Muscle of back (tissue), 11 donors: ENCODE data around the gene HIPK2. TPM values are rescaled to one million over a fixed set of nuclear protein-coding genes. Genes with fewer than 3 reads are reported as not detected.

ENCODE experiments used
- DNase-seq, 3 donors: peaks; one replicate each; pipeline versions ENCODE4 v3.0.0 to v3.0.0-alpha.2; 2013
- polyA plus RNA-seq, 10 donors: library from polyadenylated mRNA; unstranded; fragments of 120-200 nt; gene quantifications; one replicate each; pipeline ENCODE4 v1.2.1, GENCODE V29; 2013; ENCODE audit not compliant: insufficient read length in 10 of 10

The HIPK2 gene
- polyA plus RNA-seq, 10 donors: 8.2 to 13.3 (median 11.9) TPM

- no peak for DNase-seq
Measured at GRCh38 chr7:139651308-139651707, 126.5 kb downstream of the HIPK2 start.

- DNase-seq: no peak
Measured at GRCh38 chr7:139650429-139651100, 127.2 kb downstream of the HIPK2 start.

- DNase-seq: peak in 1 of 3 donors; percentile 43
Measured at GRCh38 chr7:139648941-139649425, 128.8 kb downstream of the HIPK2 start.

- no peak for DNase-seq
Measured at GRCh38 chr7:139648391-139648861, 129.4 kb downstream of the HIPK2 start.

GRCh38 chr7:139647814-139648390, 129.9 kb downstream of the HIPK2 start:
- no peak for DNase-seq

GRCh38 chr7:139647085-139647484, 130.7 kb downstream of the HIPK2 start:
- no peak for DNase-seq

GRCh38 chr7:139646566-139646965, 131.2 kb downstream of the HIPK2 start:
- no peak for DNase-seq

- peak; percentile 74 to 85 (median 78) for DNase-seq
Measured at GRCh38 chr7:139645572-139646523, 131.9 kb downstream of the HIPK2 start.

- no peak for DNase-seq
Measured at GRCh38 chr7:139643951-139644585, 133.7 kb downstream of the HIPK2 start.

- DNase-seq: no peak
Measured at GRCh38 chr7:139642283-139642682, 135.5 kb downstream of the HIPK2 start.

- no peak for DNase-seq
Measured at GRCh38 chr7:139641337-139641992, 136.3 kb downstream of the HIPK2 start.

GRCh38 chr7:139640681-139641080, 137.1 kb downstream of the HIPK2 start:
- DNase-seq: no peak

GRCh38 chr7:139639563-139639962, 138.2 kb downstream of the HIPK2 start:
- no peak for DNase-seq

GRCh38 chr7:139635526-139636302, 142.1 kb downstream of the HIPK2 start:
- no peak for DNase-seq

GRCh38 chr7:139634087-139634486, 143.7 kb downstream of the HIPK2 start:
- no peak for DNase-seq

- no peak for DNase-seq
Measured at GRCh38 chr7:139631520-139632031, 146.2 kb downstream of the HIPK2 start.

GRCh38 chr7:139630643-139631519, 146.9 kb downstream of the HIPK2 start:
- no peak for DNase-seq

GRCh38 chr7:139629392-139630082, 148.3 kb downstream of the HIPK2 start:
- DNase-seq: no peak
